Embryonic facial prominence (tissue), 1 donor: ENCODE measurements around the gene ADAMTS16.

Experiments
- DNase-seq: peaks from one replicate; pipeline ENCODE4 v3.0.0-alpha.2; 2016; ENCODE audit errors: extremely low spot score

ADAMTS16 gene

DNA sequence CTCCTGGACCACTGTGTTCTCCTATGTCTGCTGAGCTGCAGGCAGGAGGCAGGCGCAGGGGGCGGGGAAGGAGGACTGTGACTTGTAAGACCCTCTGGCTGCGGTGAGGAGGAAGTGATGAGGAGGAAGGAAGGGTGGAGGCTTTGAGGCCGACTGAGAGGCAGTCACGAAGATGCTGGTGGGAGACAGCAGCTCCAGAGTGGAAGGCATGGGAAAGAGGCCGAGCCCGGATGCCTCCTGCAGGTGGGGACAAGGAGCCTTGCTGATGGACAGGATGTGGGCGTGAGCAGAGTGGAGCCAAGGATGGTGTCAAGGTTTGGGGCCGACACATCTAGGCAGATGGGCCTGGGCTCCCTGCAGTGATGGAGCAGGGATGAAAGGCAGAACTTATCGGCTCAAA is 208.0 kb downstream of the ADAMTS16 start:
- no peak for DNase-seq

DNA sequence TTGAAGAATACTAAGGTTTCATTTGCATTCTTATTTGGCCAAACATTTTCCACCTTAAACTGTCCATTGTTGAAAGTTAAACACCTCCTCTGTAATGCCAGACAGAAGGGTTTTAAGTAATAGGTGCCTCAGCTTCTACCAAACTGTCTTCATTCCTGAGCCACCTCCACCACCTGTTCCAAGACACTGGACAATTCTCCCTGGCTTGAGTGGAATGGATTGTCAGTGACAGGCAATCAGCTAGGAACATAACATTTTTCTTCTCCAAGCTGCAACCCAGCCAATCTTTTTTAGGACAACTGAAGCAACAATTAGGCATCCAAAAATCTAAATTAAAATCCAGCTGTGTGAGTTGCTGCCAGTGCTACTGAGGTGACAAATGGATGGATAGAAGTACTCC is 208.4 kb downstream of the ADAMTS16 start:
- no peak for DNase-seq

GRCh38 chr5:5350101-5350500 is 210.0 kb downstream of the ADAMTS16 start:
- DNase-seq = no peak

DNA sequence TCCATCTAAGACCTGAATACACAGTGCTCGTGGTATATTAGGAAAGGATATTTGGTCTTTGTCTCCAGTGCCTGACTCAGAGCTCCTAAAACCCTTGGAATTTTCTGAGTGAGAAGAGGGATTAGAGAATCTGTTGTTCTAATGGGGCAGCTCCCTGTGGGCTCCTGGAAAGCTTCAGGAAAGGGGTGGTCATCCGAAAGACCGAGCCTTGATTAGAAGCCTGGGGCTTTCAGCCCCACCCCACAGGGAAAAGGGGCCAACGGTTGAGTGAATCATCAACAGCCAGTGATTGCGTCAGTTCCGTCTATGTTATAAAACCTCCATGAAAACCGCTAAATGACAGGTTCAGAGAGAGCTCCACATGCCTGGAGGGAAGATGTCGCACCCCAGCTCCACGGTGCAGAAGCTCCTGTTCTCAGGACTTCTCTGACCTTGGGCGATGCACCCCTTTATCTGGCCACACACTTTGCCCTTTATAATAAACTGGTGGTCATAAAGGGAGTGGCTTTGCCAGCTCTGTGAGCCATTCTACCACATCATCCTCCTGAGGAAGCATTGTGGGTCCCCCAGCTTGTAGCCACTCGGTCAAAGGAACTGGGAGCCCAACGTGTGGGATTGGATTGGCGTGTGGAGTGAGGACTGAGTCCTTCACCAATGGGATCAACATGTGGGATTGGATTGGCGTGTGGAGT is 211.3 kb downstream of the ADAMTS16 start:
- DNase-seq = no peak

DNA sequence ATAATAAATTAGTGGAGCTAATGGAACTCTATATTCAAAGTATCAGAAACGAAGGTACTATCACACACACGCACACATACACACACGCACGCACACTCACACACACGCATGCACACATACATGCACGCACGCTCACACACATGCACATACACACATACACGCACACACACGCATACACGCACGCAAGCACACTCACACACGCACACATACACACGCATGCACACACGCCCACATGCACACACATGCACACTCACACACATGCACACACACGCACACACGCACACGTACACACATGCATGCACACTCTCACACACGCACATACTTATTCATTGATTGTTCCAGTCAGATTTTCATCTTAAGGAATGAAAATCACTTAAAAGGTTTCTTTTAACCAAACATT is 212.5 kb downstream of the ADAMTS16 start:
- DNase-seq = no peak

GRCh38 chr5:5353681-5354080 is 213.6 kb downstream of the ADAMTS16 start:
- no peak for DNase-seq

DNA sequence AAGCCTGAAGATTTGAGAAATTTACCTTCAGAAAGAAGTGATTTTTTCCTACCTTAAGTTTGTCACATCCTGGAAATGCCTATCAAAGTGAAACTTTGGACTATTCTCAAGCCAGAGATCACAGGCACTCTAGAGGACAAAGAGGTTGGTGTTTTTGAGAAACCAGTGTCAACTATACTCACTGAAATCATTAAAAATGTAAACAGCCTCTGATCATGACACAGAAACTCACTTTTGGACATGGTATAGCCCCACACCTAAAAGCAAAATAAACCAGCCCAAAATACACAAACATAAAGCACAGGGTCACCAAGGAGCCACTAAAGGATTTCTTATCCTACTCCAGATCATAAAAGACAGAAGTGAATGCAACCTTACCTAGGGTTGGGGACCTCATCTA is 216.6 kb downstream of the ADAMTS16 start:
- DNase-seq = no peak

GRCh38 chr5:5359618-5360017 is 219.5 kb downstream of the ADAMTS16 start:
- no peak for DNase-seq

GRCh38 chr5:5360363-5360940 is 220.3 kb downstream of the ADAMTS16 start:
- DNase-seq = no peak

GRCh38 chr5:5360941-5361520 is 220.9 kb downstream of the ADAMTS16 start:
- no peak for DNase-seq

- DNase-seq = no peak
Observed at GRCh38 chr5:5363045-5363444, 222.9 kb downstream of the ADAMTS16 start.

DNA sequence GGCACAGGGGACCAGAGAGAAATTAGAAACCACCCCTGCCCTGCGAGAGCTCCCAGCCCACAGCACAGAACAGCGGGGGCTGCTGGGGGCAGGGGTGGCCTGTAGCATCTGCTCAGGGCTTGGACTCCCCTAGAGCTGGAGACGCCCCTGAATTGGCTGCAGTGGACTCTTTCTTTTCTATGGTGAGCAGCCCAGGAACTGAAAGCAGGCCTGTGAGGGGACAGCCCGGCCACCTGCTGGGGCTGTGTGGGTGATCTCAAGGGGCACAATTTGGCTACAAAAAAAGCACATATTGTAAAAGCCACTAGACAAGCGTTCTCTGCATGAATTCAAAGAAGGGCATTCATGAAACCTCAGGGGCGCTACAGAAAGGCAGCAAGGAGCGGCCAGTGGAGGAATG is 224.8 kb downstream of the ADAMTS16 start:
- no peak for DNase-seq

GRCh38 chr5:5367739-5368138 is 227.6 kb downstream of the ADAMTS16 start:
- DNase-seq = no peak

DNA sequence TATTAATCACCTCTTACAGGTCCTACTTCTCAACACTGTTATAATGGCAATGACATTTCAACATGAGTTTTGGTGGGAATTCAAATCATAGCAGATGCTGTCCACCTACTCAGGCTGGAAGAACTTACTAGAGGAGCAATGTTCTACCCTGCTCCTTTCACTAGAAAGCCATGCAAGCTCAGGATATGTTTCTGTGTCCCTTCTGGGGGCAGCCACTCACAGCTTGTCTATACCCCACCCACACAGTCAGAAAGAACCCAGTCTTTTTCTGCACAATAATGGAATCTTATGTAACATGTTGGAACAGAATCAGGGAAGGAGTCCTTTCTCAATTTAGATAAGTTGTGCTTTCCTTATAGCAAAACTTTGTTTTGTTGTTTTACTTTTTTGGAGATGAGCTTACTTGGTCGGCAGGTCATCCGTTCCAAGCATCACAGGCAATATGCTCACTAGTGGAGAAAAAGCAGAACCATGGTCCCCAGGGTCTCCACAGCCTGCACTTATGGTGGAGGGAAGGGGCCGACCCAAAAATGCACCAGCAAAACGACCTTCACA is 229.0 kb downstream of the ADAMTS16 start:
- no peak for DNase-seq
